Hepatocyte (in vitro differentiated cells): ENCODE measurements around the gene PRMT9.

ENCODE experiments used
- CTCF ChIP-seq: fragments of 200-600 bp; sonication (generic); IDR thresholded peaks from 2 replicates; pipeline ENCODE4 v1.5.1; 2016; ENCODE audit warnings: antibody characterized with exemption, mild to moderate bottlenecking; ENCODE audit not compliant: poor library complexity
- EZH2 ChIP-seq: fragments of 200-600 bp; sonication (generic); IDR thresholded peaks from 2 replicates; pipeline ENCODE4 v1.6.1; 2016; ENCODE audit warnings: antibody characterized with exemption, mild to moderate bottlenecking, borderline replicate concordance

GRCh38 chr4:147731580-147732517 is 47.9 kb upstream of the PRMT9 start, which contains the start of gene ARHGAP10:
- TF ChIP-seq EZH2 = no peak
- no peak for TF ChIP-seq CTCF
